Mesothelial cell of epicardium (in vitro differentiated cells): ENCODE measurements around the gene CMKLR1. TPM values are rescaled to one million over a fixed set of nuclear protein-coding genes. Genes with fewer than 3 reads are reported as not detected.

ENCODE experiments used
- DNase-seq, 2 experiments: peaks; one replicate each; pipeline ENCODE4 v3.0.0; 2021; ENCODE audit warnings: low spot score in 2 of 2; ENCODE audit not compliant: unreplicated experiment in 2 of 2
- H3K27ac Mint-ChIP-seq: 2 replicates; pipeline ENCODE4 v1.8.0; 2021; ENCODE audit warnings: mixed read lengths
- H3K27me3 Mint-ChIP-seq: 2 replicates; pipeline ENCODE4 v1.8.0; 2021; ENCODE audit warnings: low read depth, mixed read lengths
- H3K36me3 Mint-ChIP-seq: 2 replicates; pipeline ENCODE4 v1.8.0; 2021; ENCODE audit warnings: mixed read lengths
- H3K4me1 Mint-ChIP-seq: 2 replicates; pipeline ENCODE4 v1.8.0; 2021; ENCODE audit warnings: mixed read lengths
- H3K4me3 Mint-ChIP-seq: 2 replicates; pipeline ENCODE4 v1.8.0; 2021; ENCODE audit warnings: mild to moderate bottlenecking, moderate library complexity, mixed read lengths
- H3K9me3 Mint-ChIP-seq: 2 replicates; pipeline ENCODE4 v1.8.0; 2021; ENCODE audit warnings: mixed read lengths
- total RNA-seq: library from RNA; stranded (reverse); gene quantifications from 3 replicates; pipeline ENCODE4 v1.2.1, GENCODE V29; 2021
- TF ChIP-seq, protein P1 (sequence below): fragments of 200-600 bp; sonication (generic); IDR thresholded peaks from one replicate; pipeline ENCODE4 v1.5.0; 2021; ENCODE audit warnings: antibody characterized with exemption; ENCODE audit not compliant: unreplicated experiment

CMKLR1 gene
- total RNA-seq, 1 donor from 2014 or later: 0.87 TPM

DNA sequence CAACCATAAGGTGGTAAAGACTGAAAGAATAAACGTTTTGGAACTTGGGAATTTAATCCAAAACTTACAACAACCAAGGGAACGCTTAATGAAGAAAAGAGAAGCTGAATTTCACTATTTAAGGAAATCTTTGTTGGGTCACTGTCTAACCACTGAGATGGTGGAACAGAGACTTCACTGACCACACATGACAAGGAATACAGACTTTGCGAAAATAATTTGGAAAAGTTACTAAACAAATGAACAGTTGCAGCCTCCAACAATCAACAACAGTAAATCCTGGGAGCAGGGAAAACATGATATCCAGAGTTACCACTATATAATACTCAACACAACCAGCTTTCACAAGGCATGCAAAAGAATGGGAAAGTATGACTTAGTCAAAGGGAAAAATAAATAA is 79.1 kb downstream of the CMKLR1 start:
- Mint-ChIP-seq H3K4me3 (no peak overlapping the region), H3K9me3 (peaks cover 37% of the 10 kb centered on the region), H3K36me3 (no peaks in the 10 kb centered on the region), H3K4me1 (no peaks in the 10 kb centered on the region), H3K27ac (no peak overlapping the region), H3K27me3 (peaks cover 15% of the 10 kb centered on the region)
- TF ChIP-seq, protein P1, sequence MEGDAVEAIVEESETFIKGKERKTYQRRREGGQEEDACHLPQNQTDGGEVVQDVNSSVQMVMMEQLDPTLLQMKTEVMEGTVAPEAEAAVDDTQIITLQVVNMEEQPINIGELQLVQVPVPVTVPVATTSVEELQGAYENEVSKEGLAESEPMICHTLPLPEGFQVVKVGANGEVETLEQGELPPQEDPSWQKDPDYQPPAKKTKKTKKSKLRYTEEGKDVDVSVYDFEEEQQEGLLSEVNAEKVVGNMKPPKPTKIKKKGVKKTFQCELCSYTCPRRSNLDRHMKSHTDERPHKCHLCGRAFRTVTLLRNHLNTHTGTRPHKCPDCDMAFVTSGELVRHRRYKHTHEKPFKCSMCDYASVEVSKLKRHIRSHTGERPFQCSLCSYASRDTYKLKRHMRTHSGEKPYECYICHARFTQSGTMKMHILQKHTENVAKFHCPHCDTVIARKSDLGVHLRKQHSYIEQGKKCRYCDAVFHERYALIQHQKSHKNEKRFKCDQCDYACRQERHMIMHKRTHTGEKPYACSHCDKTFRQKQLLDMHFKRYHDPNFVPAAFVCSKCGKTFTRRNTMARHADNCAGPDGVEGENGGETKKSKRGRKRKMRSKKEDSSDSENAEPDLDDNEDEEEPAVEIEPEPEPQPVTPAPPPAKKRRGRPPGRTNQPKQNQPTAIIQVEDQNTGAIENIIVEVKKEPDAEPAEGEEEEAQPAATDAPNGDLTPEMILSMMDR: no peak
- DNase-seq: no peak

DNA sequence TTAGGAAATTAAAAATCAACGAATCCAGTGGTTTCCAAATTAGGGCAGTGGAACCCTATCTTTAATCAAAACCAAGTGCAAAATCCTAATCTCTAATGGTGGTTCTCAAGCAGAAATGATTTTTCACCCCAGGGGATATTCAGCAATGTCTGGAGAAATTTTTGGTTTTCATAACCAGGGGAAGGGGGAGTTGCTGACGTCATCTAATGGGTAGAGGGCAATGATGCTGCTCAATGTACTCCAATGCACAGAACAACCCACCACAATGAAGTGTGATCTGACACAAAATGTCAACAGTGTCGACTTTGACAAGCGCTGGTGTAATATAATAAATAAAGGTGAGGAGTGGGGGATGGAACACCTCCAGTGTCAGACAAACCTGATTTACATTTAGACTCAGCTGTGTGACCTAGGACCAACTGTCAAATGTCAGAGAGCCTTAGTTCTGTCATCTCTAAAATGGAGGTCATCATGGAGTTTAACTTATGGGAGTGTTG is 81.5 kb downstream of the CMKLR1 start:
- no peak for DNase-seq
- Mint-ChIP-seq H3K4me1 (no peaks in the 10 kb centered on the region), H3K36me3 (no peaks in the 10 kb centered on the region), H3K27ac (no peak overlapping the region), H3K27me3 (peaks cover 24% of the 10 kb centered on the region), H3K9me3 (peaks cover 37% of the 10 kb centered on the region), H3K4me3 (no peak overlapping the region)
- TF ChIP-seq, protein P1: no peak

DNA sequence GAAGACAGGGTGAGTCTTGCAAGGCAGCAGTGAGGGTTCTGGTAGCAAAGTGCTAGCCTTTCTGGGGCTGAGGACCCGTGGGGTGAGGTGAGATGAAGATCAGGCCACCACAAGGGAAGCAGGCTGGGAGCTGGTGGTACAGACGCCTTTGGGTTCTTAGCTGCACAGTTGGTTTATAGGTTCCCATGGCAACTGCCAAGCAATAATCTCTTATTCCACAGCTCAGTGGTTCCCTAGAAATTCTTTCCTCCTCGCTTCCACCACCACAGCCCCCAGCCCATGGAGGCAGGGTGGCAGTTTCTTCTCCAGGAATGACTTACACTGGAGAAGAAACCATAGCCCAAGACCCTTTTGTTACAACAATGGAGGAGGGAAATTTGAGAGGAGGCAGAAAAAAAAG is 82.1 kb downstream of the CMKLR1 start:
- Mint-ChIP-seq H3K9me3 (peaks cover 34% of the 10 kb centered on the region), H3K4me3 (no peak overlapping the region), H3K27ac (no peak overlapping the region), H3K27me3 (peaks cover 30% of the 10 kb centered on the region), H3K4me1 (no peaks in the 10 kb centered on the region), H3K36me3 (no peaks in the 10 kb centered on the region)
- DNase-seq: no peak
- TF ChIP-seq, protein P1: no peak

DNA sequence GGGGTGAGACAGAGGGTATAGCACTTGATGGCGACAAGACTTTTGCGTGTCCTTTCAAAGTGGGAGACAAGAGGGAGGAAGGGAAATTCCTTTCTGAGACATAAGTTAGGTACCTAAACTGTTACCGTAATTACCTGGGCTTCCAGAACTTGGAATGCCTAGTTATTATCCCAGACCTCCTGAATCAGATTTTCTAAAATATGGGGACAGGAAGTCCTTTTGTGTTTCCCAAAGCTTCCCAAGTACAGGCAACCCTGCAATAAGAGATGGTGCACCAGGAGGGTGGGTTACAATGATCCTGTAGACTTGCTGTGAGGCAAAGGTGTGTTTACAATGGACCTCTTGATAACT is 83.9 kb downstream of the CMKLR1 start:
- DNase-seq: no peak
- TF ChIP-seq, protein P1: no peak
- no peaks in the 10 kb centered on the region for H3K36me3 Mint-ChIP-seq
- no peaks in the 10 kb centered on the region for H3K4me1 Mint-ChIP-seq
- peaks cover 46% of the 10 kb centered on the region for H3K27me3 Mint-ChIP-seq
- H3K9me3 Mint-ChIP-seq: peaks cover 16% of the 10 kb centered on the region
- H3K27ac Mint-ChIP-seq: no peak overlapping the region
- H3K4me3 Mint-ChIP-seq: no peak overlapping the region

DNA sequence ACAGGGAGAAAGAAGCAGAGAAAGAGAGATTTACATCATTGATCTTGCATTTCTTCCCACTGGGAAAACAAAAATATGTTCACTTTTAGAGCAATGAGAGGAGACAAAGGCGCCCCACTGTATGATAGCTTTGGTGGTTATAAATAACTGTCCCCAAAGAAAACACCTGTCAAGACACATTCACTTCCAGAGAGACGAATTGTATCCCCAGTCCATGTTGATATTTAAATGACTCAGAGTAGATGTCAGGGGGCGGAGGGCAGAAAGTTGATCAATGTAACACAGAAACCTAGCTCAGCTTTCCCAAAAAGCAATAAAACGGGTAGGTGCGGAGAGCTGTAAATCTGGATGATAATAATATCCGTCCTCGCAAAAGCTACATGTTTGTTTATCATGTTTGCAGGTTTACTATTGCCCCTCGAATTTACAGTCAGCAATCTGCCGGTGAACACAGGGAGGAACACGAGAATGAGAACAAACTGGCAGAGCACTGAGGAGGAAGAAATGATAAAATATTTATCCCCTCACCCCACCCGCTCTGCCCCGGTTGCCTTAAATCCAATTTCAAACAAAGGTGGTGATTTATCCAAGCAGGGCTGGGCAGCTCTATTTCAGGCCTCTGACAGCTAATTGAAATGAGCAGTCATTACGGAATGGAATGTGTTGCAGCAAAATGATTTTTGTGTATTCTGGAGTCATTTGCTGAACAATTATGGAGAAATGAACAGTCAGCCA is 84.4 kb downstream of the CMKLR1 start:
- Mint-ChIP-seq H3K9me3 (peaks cover 11% of the 10 kb centered on the region), H3K27ac (no peak overlapping the region), H3K27me3 (peaks cover 49% of the 10 kb centered on the region), H3K4me3 (no peak overlapping the region), H3K4me1 (no peaks in the 10 kb centered on the region), H3K36me3 (no peaks in the 10 kb centered on the region)
- DNase-seq: no peak
- TF ChIP-seq, protein P1: no peak
